Measurements from ENCODE around the gene TKT.
"Not testable (repeated sequence)": the region's sequence is repeated elsewhere in the genome, so short reads cannot be mapped to it uniquely, and the experiment has no call there.

TKT gene

GRCh38 chr3:53256704-53257055 is 858 bp upstream of the TKT start:
- no peak overlapping the region for H3K4me3 ChIP-seq (ENCODE audit: low read depth, low read length)

GRCh38 chr3:53255423-53255774 is 423 bp downstream of the TKT start:
- no peak for TF ChIP-seq CTCF (IDR thresholded peaks at IDR 0.05; ENCODE audit: low read depth, low read length, missing control alignments)
- in situ Hi-C loops (cut with HindIII; ENCODE audit: low sequenced_read_pairs): no loop called here
- peak overlapping the region; percentile 66 for H3K4me3 ChIP-seq (ENCODE audit: low read depth, low read length)
- DNase-seq (ENCODE audit: low read depth): no peak

More at GRCh38 chr3:53256704-53257055, 858 bp upstream of the TKT start:
- TF ChIP-seq CTCF (IDR thresholded peaks at IDR 0.05; ENCODE audit: low read depth, low read length, missing control alignments): no peak
- no peak for DNase-seq (ENCODE audit: low read depth)
- in situ Hi-C loops (cut with HindIII; ENCODE audit: low sequenced_read_pairs): no loop called here

GRCh38 chr3:53254509-53255422 is 1.1 kb downstream of the TKT start:
- no peak for DNase-seq (ENCODE audit: low read depth)
- TF ChIP-seq CTCF (IDR thresholded peaks at IDR 0.05; ENCODE audit: low read depth, low read length, missing control alignments): no peak
- in situ Hi-C loops (cut with HindIII; ENCODE audit: low sequenced_read_pairs): no loop called here
- peak overlapping the region; percentile 66 for H3K4me3 ChIP-seq (ENCODE audit: low read depth, low read length)

GRCh38 chr3:53253707-53254508 is 1.9 kb downstream of the TKT start:
- no peak for TF ChIP-seq CTCF (IDR thresholded peaks at IDR 0.05; ENCODE audit: low read depth, low read length, missing control alignments)
- peak overlapping the region; percentile 66 for H3K4me3 ChIP-seq (ENCODE audit: low read depth, low read length)
- no peak for DNase-seq (ENCODE audit: low read depth)
- in situ Hi-C loops (cut with HindIII; ENCODE audit: low sequenced_read_pairs): no loop called here

GRCh38 chr3:53252947-53253322 is 2.9 kb downstream of the TKT start:
- peak overlapping the region; percentile 66 for H3K4me3 ChIP-seq (ENCODE audit: low read depth, low read length)
- DNase-seq (ENCODE audit: low read depth); in situ Hi-C loops (cut with HindIII; ENCODE audit: low sequenced_read_pairs): not testable (repeated sequence)

GRCh38 chr3:53252096-53252946 is 3.5 kb downstream of the TKT start:
- no peak for TF ChIP-seq CTCF (IDR thresholded peaks at IDR 0.05; ENCODE audit: low read depth, low read length, missing control alignments)
- H3K4me3 ChIP-seq (ENCODE audit: low read depth, low read length): peak overlapping the region; percentile 66
- no peak for DNase-seq (ENCODE audit: low read depth)
- in situ Hi-C loops (cut with HindIII; ENCODE audit: low sequenced_read_pairs): no loop called here

Measured in astrocyte of the cerebellum (primary cell).